Measurements from ENCODE around the gene DIS3L2.

GRCh38 chr2:232327105-232328031 lies 365.9 kb downstream of the DIS3L2 start:
- TF ChIP-seq CTCF (IDR thresholded peaks at IDR 0.05; ENCODE audit: control extremely low read depth in 1 of 3, insufficient read depth in 1 of 3, low read depth in 1 of 3, low read length in 3 of 3) (peak in 2 of 3 experiments; percentile 88 to 90; a peak in 3 of 4 replicates), SP1 (IDR thresholded peaks at IDR 0.05; ENCODE audit: low read depth, low read length) (no peak), FOSL1 (IDR thresholded peaks at IDR 0.05; ENCODE audit: insufficient read depth, low read depth, low read length) (no peak), TBP (IDR thresholded peaks at IDR 0.05; ENCODE audit: low read depth, low read length) (no peak), YY1 (IDR thresholded peaks at IDR 0.05; ENCODE audit: low read depth, low read length) (no peak), EZH2 (IDR thresholded peaks at IDR 0.05; ENCODE audit: low read depth, low read length, severe bottlenecking) (no peak), CHD2 (IDR thresholded peaks at IDR 0.05; ENCODE audit: low read length) (no peak)

All from H1 (cell line).